Stomach (tissue), 4 donors: ENCODE data around the gene SACS.

Experiments used
- CTCF ChIP-seq, 7 experiments: fragments of 450-650 bp in 4 of 7; fragments of 200-600 bp in 3 of 7; sonication (generic) in 3 of 7; IDR thresholded peaks; one replicate each; pipeline ENCODE4 v1.5.1; 2016 to 2019; ENCODE audit warnings: antibody characterized with exemption in 7 of 7, control low read depth in 2 of 7, mild to moderate bottlenecking in 1 of 7
- EP300 ChIP-seq: sonication (generic); formaldehyde crosslinking; IDR thresholded peaks from one replicate; pipeline ENCODE4 v1.6.1; 2017; ENCODE audit warnings: antibody characterized with exemption
- POLR2A ChIP-seq, 4 donors: fragments of 450-650 bp; IDR thresholded peaks; one replicate each; pipeline ENCODE4 v1.6.1; 2016; ENCODE audit warnings: antibody characterized with exemption in 4 of 4, control low read depth in 2 of 4, mild to moderate bottlenecking in 1 of 4, moderate library complexity in 1 of 4

- TF ChIP-seq POLR2A (IDR thresholded peaks at IDR 0.05) (no peak), CTCF (IDR thresholded peaks at IDR 0.05) (no peak), EP300 (no peak)
These were observed 989 bp upstream of the SACS start for GRCh38 chr13:23434491-23434890.
